HG03025 (cell line): ENCODE measurements around the gene HOXC10.

ENCODE experiments used
- ATAC-seq: cut with Tn5 transposase; IDR thresholded peaks from one replicate; pipeline ENCODE4 v1.9.1; 2021; ENCODE audit warnings: mild to moderate bottlenecking, moderate library complexity; ENCODE audit not compliant: unreplicated experiment, low FRiP score

Gene HOXC10

GRCh38 chr12:53975479-53976152 lies 9.3 kb upstream of the HOXC10 start:
- ATAC-seq, result no peak

- no peak for ATAC-seq
Observed at GRCh38 chr12:53976172-53976822, 8.6 kb upstream of the HOXC10 start.

GRCh38 chr12:53976823-53977595 lies 7.9 kb upstream of the HOXC10 start:
- ATAC-seq, result no peak

- ATAC-seq, result no peak
Observed at GRCh38 chr12:53977596-53978445, 7.1 kb upstream of the HOXC10 start.

GRCh38 chr12:53978477-53979356 lies 6.2 kb upstream of the HOXC10 start:
- ATAC-seq, result no peak

GRCh38 chr12:53980104-53980801 lies 4.7 kb upstream of the HOXC10 start:
- ATAC-seq, result no peak

GRCh38 chr12:53980802-53981496 lies 4.0 kb upstream of the HOXC10 start:
- ATAC-seq, result no peak

- no peak for ATAC-seq
Observed at GRCh38 chr12:53981634-53982565, 3.0 kb upstream of the HOXC10 start.

- ATAC-seq, result no peak
Observed at GRCh38 chr12:53982648-53983567, 2.0 kb upstream of the HOXC10 start.

GRCh38 chr12:53983568-53983949 lies 1.4 kb upstream of the HOXC10 start:
- ATAC-seq, result no peak

GRCh38 chr12:53983950-53984572 lies 885 bp upstream of the HOXC10 start:
- ATAC-seq, result no peak

GRCh38 chr12:53985692-53985993 lies 697 bp downstream of the HOXC10 start:
- ATAC-seq, result no peak

- no peak for ATAC-seq
Observed at GRCh38 chr12:53985994-53986685, 1.2 kb downstream of the HOXC10 start.

- no peak for ATAC-seq
Observed at GRCh38 chr12:53986686-53987483, 1.9 kb downstream of the HOXC10 start.

GRCh38 chr12:53987787-53988230 lies 2.9 kb downstream of the HOXC10 start:
- no peak for ATAC-seq
